BE2C (cell line): ENCODE results near the gene KCNJ12.
"Not testable (repeated sequence)": the region's sequence is repeated elsewhere in the genome, so short reads cannot be mapped to it uniquely, and the experiment has no call there.

ENCODE experiments used
- DNase-seq: peaks from one replicate; pipeline ENCODE4 v3.0.0-alpha.2; 2020
- H3K27me3 ChIP-seq: fragments of 250-450 bp; sonication (Bioruptor Pico); 2 replicates; pipeline ENCODE4 v1.5.1; 2020; ENCODE audit warnings: mild to moderate bottlenecking
- H3K36me3 ChIP-seq: fragments of 250-450 bp; sonication (Bioruptor Pico); 2 replicates; pipeline ENCODE4 v1.5.1; 2020; ENCODE audit warnings: mild to moderate bottlenecking
- H3K4me1 ChIP-seq: fragments of 250-450 bp; sonication (Bioruptor Pico); 2 replicates; pipeline ENCODE4 v1.5.1; 2020
- H3K4me3 ChIP-seq: 2 replicates; pipeline ENCODE4 v1.5.1; 2011; ENCODE audit warnings: low read depth, low read length
- H3K9me3 ChIP-seq: fragments of 250-450 bp; sonication (Bioruptor Pico); 2 replicates; pipeline ENCODE4 v1.5.1; 2020

The KCNJ12 gene

DNA sequence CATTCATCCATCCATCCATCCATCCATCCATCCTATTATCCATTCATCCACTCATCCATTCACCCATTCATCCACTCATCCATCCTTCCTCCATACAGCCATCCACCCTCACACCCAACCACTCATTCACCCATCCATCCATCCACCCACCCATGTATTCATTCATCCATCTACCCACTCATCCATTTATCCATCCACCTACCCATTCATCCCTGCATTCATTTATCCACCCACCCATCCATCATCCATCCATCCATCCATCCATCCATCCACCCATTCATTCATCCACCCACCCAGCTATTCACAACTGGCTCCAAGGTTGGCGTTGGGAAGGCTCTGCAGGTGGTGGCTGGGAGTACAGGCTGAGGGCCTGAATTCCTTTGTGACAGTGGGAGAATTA, 31.6 kb downstream of the KCNJ12 start:
- not testable (repeated sequence) for H3K9me3 ChIP-seq, H3K4me1 ChIP-seq, H3K4me3 ChIP-seq, H3K36me3 ChIP-seq, H3K27me3 ChIP-seq, DNase-seq

DNA sequence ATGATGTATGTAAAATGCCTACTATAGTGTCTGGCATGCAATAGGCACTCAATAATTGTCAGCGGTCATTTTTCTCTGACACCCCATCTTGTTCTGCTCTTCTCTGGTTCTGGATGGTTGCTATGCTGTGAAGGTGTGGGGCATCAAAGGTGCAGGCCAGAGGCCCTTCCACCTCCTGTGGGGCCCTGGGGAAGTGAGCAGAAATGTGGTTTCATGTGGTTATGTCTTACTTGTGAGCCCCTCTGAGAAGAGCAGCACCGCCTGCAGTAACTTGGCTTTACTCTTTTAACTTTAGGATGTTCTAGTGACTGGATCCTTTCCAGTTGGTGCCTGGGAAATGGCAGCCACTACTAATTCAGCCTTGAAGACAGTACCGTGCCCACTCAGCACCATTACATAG, 32.1 kb downstream of the KCNJ12 start:
- not testable (repeated sequence) for H3K4me3 ChIP-seq

DNA sequence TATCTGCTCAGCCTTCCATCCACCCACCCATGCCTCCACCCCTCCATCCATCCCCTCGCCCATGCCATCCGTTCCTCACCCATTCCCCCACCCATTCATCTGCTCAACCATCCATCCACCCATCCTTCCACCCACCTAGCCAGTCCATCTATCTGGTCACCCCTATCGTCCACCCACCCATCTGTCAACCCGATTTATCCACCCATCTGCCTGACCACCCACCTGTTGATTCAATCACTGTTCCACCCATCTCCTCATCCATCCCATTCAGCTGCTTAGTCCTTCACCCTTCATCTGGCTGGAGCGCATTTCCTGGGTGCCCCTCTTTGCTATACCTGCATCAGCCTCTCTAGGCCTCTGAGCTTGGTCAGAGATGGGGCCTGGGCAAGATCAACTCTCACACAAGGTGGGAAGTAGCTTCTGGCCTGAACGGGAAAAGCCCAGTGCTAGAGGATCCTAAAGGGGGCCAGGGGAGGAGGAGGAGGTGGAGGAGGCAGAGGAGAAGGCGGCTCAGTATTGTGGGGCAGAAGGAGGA, 32.7 kb downstream of the KCNJ12 start:
- H3K4me3 ChIP-seq, H3K4me1 ChIP-seq, H3K36me3 ChIP-seq, H3K9me3 ChIP-seq, DNase-seq, H3K27me3 ChIP-seq: not testable (repeated sequence)

More for the DNA sequence above, 32.1 kb downstream of the KCNJ12 start:
- DNase-seq, H3K27me3 ChIP-seq, H3K4me1 ChIP-seq, H3K36me3 ChIP-seq, H3K9me3 ChIP-seq: not testable (repeated sequence)

DNA sequence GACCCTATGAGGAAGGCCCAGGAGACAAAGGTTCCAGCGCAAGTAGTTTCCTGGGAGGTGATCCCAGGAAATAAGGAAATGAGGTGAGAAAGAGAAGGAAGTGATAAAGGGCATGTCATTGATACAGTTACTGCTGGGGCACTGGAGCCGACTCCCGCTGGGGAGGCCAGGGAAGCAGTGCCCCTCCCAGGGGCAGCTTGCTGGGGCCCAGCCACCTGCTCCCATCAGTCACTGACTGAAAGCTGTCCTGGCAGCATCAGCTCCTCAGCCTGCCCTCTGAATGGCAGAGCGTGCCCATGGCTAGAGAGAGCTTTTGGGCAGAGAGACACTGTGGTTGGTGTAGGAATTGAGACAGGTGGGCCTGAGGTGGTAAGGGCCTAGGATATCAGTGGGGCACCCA, 33.2 kb downstream of the KCNJ12 start:
- not testable (repeated sequence) for H3K4me3 ChIP-seq, DNase-seq, H3K27me3 ChIP-seq, H3K36me3 ChIP-seq, H3K4me1 ChIP-seq, H3K9me3 ChIP-seq

DNA sequence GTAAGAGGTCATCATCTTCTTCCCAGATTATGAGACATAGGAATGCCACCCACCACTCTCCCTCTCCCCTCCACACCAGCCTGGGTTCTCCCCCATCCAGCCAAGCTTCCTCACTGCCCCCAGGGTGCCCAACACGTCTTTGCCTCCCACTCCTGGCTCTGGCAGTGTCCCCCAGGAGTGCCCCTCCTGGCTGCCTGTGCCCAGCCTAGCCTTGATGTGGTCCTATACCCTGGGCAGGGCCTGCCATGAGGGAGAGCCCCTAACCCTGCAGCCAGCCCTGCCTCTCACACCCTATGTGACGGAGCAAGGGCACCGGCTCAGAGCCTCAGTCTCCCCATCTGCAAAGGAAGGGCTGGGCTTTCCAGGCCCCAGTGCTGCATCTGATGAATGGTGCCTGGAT, 33.8 kb downstream of the KCNJ12 start:
- not testable (repeated sequence) for H3K36me3 ChIP-seq, DNase-seq, H3K27me3 ChIP-seq, H3K9me3 ChIP-seq, H3K4me3 ChIP-seq, H3K4me1 ChIP-seq

- H3K27me3 ChIP-seq, DNase-seq, H3K36me3 ChIP-seq, H3K9me3 ChIP-seq, H3K4me1 ChIP-seq, H3K4me3 ChIP-seq: not testable (repeated sequence)
Observed at GRCh38 chr17:21410371-21410770, 34.2 kb downstream of the KCNJ12 start.

DNA sequence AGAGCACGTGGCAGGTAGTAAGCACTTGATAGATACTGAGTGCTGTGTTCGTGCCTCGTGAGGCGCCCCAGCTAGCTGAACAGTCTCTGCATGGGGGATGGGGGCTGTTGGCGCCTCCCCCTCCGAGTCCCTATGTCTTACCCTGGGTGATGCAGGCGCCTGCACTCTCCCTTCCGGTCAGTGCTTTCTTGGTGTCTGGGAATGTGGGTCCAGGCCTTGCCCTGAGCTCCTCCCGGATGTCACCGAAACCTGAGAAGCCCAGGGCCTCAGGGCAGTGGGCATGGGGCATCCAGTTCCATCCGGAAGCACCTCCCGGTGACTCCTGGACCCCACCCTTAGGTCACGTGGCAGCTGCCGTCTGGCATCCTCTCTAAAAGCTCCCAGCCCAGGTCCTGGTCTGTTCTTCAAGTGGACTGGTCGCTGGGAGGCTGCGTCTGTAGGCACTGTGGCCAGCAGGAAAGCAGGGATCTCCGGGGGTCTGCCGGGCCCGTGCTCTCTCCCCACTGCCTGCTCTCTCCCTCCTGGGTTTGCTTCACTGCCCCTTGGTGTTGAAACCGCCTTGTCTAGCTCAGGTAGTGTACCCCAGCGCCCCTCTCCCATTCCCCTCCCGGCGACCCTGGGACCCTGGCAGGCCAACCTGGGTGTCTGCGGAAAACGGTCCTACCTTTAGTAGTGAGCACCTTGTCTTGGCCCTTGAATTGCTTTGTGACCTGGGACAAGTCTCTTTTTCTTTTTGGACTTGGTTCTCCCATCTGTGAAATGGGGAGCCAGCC, 34.9 kb downstream of the KCNJ12 start:
- H3K27me3 ChIP-seq, H3K36me3 ChIP-seq, DNase-seq, H3K4me3 ChIP-seq, H3K4me1 ChIP-seq, H3K9me3 ChIP-seq: not testable (repeated sequence)

DNA sequence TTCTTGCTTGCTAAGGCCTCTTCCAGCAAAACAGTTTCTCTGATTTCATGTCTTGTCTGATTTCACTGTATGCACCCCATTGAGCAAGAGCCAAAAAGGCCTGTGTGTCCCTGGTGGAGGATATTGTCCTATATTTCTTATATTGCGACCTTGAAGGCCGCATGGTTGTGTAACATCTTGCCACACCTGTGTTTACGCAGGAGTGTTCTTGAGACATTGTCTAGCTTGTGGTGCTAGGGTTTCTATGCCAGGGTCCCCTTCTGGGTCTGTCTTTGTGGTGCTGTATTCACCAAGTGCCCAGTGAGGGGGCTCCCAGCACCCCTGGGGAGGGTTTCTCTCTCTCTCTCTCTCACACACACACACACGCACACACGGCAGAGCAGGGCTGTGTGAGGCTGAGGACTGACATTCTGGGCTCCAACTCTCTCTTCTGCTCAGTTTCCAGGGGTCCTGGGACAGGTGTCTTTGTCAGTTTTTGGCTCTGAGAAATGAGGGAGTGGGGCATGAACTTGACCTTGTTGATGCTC, 35.6 kb downstream of the KCNJ12 start:
- H3K27me3 ChIP-seq, H3K4me3 ChIP-seq, H3K9me3 ChIP-seq, H3K4me1 ChIP-seq, H3K36me3 ChIP-seq, DNase-seq: not testable (repeated sequence)

- DNase-seq, H3K27me3 ChIP-seq, H3K4me1 ChIP-seq, H3K4me3 ChIP-seq, H3K9me3 ChIP-seq, H3K36me3 ChIP-seq: not testable (repeated sequence)
Observed at GRCh38 chr17:21412207-21412681, 36.1 kb downstream of the KCNJ12 start.

GRCh38 chr17:21413570-21414279, 37.6 kb downstream of the KCNJ12 start:
- H3K9me3 ChIP-seq, H3K27me3 ChIP-seq, H3K4me3 ChIP-seq, H3K36me3 ChIP-seq, H3K4me1 ChIP-seq, DNase-seq: not testable (repeated sequence)

- H3K4me3 ChIP-seq, H3K4me1 ChIP-seq: not testable (repeated sequence)
Observed at GRCh38 chr17:21414616-21415015, 38.5 kb downstream of the KCNJ12 start.

GRCh38 chr17:21415166-21415990, 39.2 kb downstream of the KCNJ12 start:
- not testable (repeated sequence) for H3K27me3 ChIP-seq, H3K4me1 ChIP-seq, H3K9me3 ChIP-seq, H3K36me3 ChIP-seq, DNase-seq, H3K4me3 ChIP-seq

More at GRCh38 chr17:21414616-21415015, 38.5 kb downstream of the KCNJ12 start:
- H3K27me3 ChIP-seq, H3K9me3 ChIP-seq, DNase-seq, H3K36me3 ChIP-seq: not testable (repeated sequence)

- not testable (repeated sequence) for H3K4me1 ChIP-seq, DNase-seq, H3K36me3 ChIP-seq, H3K9me3 ChIP-seq, H3K4me3 ChIP-seq, H3K27me3 ChIP-seq
Observed at GRCh38 chr17:21416471-21416981, 40.4 kb downstream of the KCNJ12 start.

DNA sequence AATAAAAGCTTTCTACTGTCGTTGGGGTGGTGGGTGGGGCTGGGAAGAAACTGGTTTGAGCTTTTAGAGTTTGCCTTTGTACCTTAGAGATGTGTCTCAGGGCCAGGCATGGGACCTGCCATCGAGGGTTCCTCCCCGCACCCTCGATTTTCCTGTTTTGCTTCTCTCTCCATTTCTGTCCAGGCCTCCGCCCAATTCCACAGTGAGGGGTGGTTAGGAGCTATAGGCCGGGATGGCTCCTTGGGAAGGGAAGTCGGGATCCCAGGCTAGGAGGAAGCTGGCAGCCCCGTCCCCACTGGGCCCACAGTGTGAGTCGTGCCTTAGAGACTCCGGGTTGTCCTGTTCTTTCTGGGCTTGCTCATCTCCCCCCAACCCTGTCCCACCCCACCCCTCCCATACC, 41.2 kb downstream of the KCNJ12 start:
- not testable (repeated sequence) for DNase-seq, H3K27me3 ChIP-seq

More for the DNA sequence above, 41.2 kb downstream of the KCNJ12 start:
- H3K9me3 ChIP-seq, H3K4me3 ChIP-seq, H3K36me3 ChIP-seq, H3K4me1 ChIP-seq: not testable (repeated sequence)
